ENCODE measurements around the gene TRIM45. TPM values are rescaled to one million over a fixed set of nuclear protein-coding genes. Genes with fewer than 3 reads are reported as not detected.
"Not testable (repeated sequence)": the region's sequence is repeated elsewhere in the genome, so short reads cannot be mapped to it uniquely, and the experiment has no call there.

Gene TRIM45, protein sequence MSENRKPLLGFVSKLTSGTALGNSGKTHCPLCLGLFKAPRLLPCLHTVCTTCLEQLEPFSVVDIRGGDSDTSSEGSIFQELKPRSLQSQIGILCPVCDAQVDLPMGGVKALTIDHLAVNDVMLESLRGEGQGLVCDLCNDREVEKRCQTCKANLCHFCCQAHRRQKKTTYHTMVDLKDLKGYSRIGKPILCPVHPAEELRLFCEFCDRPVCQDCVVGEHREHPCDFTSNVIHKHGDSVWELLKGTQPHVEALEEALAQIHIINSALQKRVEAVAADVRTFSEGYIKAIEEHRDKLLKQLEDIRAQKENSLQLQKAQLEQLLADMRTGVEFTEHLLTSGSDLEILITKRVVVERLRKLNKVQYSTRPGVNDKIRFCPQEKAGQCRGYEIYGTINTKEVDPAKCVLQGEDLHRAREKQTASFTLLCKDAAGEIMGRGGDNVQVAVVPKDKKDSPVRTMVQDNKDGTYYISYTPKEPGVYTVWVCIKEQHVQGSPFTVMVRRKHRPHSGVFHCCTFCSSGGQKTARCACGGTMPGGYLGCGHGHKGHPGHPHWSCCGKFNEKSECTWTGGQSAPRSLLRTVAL
- total RNA-seq (2014; rRNA removed; shearing (Covaris generic)): 1.6 and 2.3 TPM in 2 replicates

GRCh38 chr1:117121589-117122329 lies at the start of gene TRIM45:
TRIM45 (minus strand) TSS chr1:117121749; CDS start chr1:117121201, 548 bp downstream.
- H3K27me3 ChIP-seq (replicated peaks): no peaks in the 10 kb centered on the region
- H3K4me1 ChIP-seq (replicated peaks): peaks cover 10% of the 10 kb centered on the region
- peak within 1 kb of the TSS; percentile 59 for H3K4me3 ChIP-seq
- no peaks in the 10 kb centered on the region for H3K9me3 ChIP-seq (replicated peaks)
- H3K27ac ChIP-seq: peak within 1 kb of the TSS; percentile 89
- H3K36me3 ChIP-seq: no peaks in the 10 kb centered on the region
- peak; percentile 96 to 99 for DNase-seq (ENCODE audit: low read depth in 1 of 2, low spot score in 2 of 2)

- Histone ChIP-seq H3K4me3 (no peak overlapping the region), H3K27ac (no peak overlapping the region), H3K9me3 (replicated peaks) (no peaks in the 10 kb centered on the region), H3K4me1 (replicated peaks) (no peaks in the 10 kb centered on the region; the same call in 1 of the 2 replicates), H3K27me3 (replicated peaks) (0 out of 2 replicates have a peak, but pooled peaks cover 3% of the 10 kb centered on the region), H3K36me3 (no peaks in the 10 kb centered on the region)
- no peak for DNase-seq (ENCODE audit: low read depth in 1 of 2, low spot score in 2 of 2)
Observed at GRCh38 chr1:117169871-117170596, 48.5 kb upstream of the TRIM45 start.

- no peaks in the 10 kb centered on the region; the same call in 1 of the 2 replicates for H3K4me1 ChIP-seq (replicated peaks)
- no peak overlapping the region for H3K4me3 ChIP-seq
- DNase-seq (ENCODE audit: low read depth in 1 of 2, low spot score in 2 of 2): no peak
Observed at GRCh38 chr1:117167402-117167801, 45.9 kb upstream of the TRIM45 start.

GRCh38 chr1:117166076-117166475 lies 44.5 kb upstream of the TRIM45 start:
- Histone ChIP-seq H3K4me1 (replicated peaks) (no peaks in the 10 kb centered on the region; the same call in 1 of the 2 replicates), H3K36me3 (no peaks in the 10 kb centered on the region)

More at GRCh38 chr1:117167402-117167801, 45.9 kb upstream of the TRIM45 start:
- Histone ChIP-seq H3K9me3 (replicated peaks) (no peaks in the 10 kb centered on the region), H3K36me3 (no peaks in the 10 kb centered on the region), H3K27ac (no peak overlapping the region), H3K27me3 (replicated peaks) (0 out of 2 replicates have a peak, but pooled peaks cover 3% of the 10 kb centered on the region)

GRCh38 chr1:117164209-117164608 lies 42.7 kb upstream of the TRIM45 start:
- Histone ChIP-seq H3K9me3 (replicated peaks) (no peaks in the 10 kb centered on the region), H3K36me3 (no peaks in the 10 kb centered on the region), H3K4me3 (no peak overlapping the region), H3K27ac (no peak overlapping the region), H3K4me1 (replicated peaks) (no peaks in the 10 kb centered on the region; the same call in 1 of the 2 replicates), H3K27me3 (replicated peaks) (peaks cover 3% of the 10 kb centered on the region; the same call in 1 of the 2 replicates)
- DNase-seq (ENCODE audit: low read depth in 1 of 2, low spot score in 2 of 2): no peak

More at GRCh38 chr1:117166076-117166475, 44.5 kb upstream of the TRIM45 start:
- no peak overlapping the region for H3K4me3 ChIP-seq
- peak in 1 of 2 experiments; percentile 38 for DNase-seq (ENCODE audit: low read depth in 1 of 2, low spot score in 2 of 2)
- H3K27me3 ChIP-seq (replicated peaks): peaks cover 3% of the 10 kb centered on the region; the same call in 1 of the 2 replicates
- H3K27ac ChIP-seq: no peak overlapping the region
- no peaks in the 10 kb centered on the region for H3K9me3 ChIP-seq (replicated peaks)

DNA sequence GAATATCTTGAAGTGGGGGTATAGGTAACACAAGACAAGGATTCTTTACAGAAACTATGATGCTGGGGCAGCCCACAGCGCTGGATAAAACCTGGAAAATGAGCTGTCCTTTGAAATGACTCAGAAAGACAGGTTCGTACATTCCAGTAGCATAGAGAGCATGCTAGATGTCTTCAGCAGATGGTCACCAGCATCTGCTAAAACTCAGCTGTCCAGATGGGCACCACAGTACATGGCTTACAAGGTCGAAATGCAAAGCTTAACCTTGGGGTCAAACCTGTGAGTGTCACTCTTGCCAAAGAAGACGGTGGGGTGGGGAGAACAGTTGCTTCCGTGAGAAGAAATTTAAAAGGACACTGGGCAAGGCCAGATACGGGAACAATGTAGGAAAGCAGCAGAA lies 41.3 kb upstream of the TRIM45 start:
- Histone ChIP-seq H3K27me3 (replicated peaks) (peaks cover 3% of the 10 kb centered on the region; the same call in 1 of the 2 replicates), H3K9me3 (replicated peaks) (no peaks in the 10 kb centered on the region), H3K4me3 (no peak overlapping the region), H3K4me1 (replicated peaks) (no peaks in the 10 kb centered on the region; the same call in 1 of the 2 replicates), H3K36me3 (no peaks in the 10 kb centered on the region), H3K27ac (no peak overlapping the region)
- no peak for DNase-seq (ENCODE audit: low read depth in 1 of 2, low spot score in 2 of 2)

- H3K4me1 ChIP-seq (replicated peaks): no peaks in the 10 kb centered on the region; the same call in 1 of the 2 replicates
- no peaks in the 10 kb centered on the region; the same call in 1 of the 2 replicates for H3K27me3 ChIP-seq (replicated peaks)
- no peak overlapping the region for H3K4me3 ChIP-seq
- no peak for DNase-seq (ENCODE audit: low read depth in 1 of 2, low spot score in 2 of 2)
- no peak overlapping the region for H3K27ac ChIP-seq
- no peaks in the 10 kb centered on the region for H3K9me3 ChIP-seq (replicated peaks)
- H3K36me3 ChIP-seq: no peaks in the 10 kb centered on the region
Observed at GRCh38 chr1:117161887-117162286, 40.3 kb upstream of the TRIM45 start.

GRCh38 chr1:117151305-117151704 lies 29.8 kb upstream of the TRIM45 start:
- peaks cover 20% of the 10 kb centered on the region for H3K4me1 ChIP-seq (replicated peaks)
- H3K27me3 ChIP-seq (replicated peaks); H3K36me3 ChIP-seq; DNase-seq (ENCODE audit: low read depth in 1 of 2, low spot score in 2 of 2); H3K9me3 ChIP-seq (replicated peaks); H3K27ac ChIP-seq; H3K4me3 ChIP-seq: not testable (repeated sequence)

GRCh38 chr1:117150316-117150715 lies 28.8 kb upstream of the TRIM45 start:
- Histone ChIP-seq H3K27ac (no peak overlapping the region), H3K4me1 (replicated peaks) (peaks cover 24% of the 10 kb centered on the region), H3K9me3 (replicated peaks) (no peaks in the 10 kb centered on the region), H3K36me3 (no peaks in the 10 kb centered on the region), H3K4me3 (no peak overlapping the region), H3K27me3 (replicated peaks) (no peaks in the 10 kb centered on the region)
- DNase-seq (ENCODE audit: low read depth in 1 of 2, low spot score in 2 of 2): no peak

DNA sequence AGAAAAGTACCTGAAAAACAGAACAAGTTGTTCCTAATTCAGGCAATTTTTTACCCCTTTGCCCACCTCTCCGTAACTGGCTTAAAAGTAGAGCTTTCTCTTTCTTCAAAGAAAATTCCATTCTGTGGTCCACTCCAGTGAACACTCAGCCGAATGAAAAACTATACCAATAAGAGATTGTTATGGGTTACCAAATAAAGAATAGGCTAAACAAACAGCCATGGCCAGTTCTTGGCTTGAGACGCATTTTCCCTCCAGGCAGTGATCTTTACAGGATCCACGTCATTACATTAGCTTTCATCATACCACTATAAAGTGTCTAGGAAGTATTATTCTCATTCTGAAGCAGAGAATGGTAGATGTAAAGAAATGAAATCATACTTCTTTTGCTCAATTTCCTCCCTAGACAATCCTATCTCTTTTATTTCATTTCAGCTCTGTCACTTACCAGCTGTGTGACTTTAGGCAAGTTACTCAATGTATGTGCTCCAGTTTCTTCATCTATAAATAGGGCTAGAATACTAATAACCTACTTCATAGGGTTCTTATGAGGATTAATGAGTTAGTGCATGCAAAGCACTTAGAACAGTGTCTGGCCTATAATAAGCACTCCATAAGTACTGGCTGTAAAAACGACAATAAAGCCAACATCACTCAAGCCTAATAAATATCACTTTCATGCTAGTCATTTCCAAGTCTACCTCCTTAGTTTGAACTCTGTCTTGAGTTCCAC lies 26.5 kb upstream of the TRIM45 start:
- Histone ChIP-seq H3K4me3 (no peak overlapping the region), H3K4me1 (replicated peaks) (peaks cover 24% of the 10 kb centered on the region), H3K27ac (peak overlapping the region; percentile 82), H3K27me3 (replicated peaks) (no peaks in the 10 kb centered on the region), H3K9me3 (replicated peaks) (no peaks in the 10 kb centered on the region), H3K36me3 (no peaks in the 10 kb centered on the region)
- peak in 1 of 2 experiments; percentile 39 for DNase-seq (ENCODE audit: low read depth in 1 of 2, low spot score in 2 of 2)

DNA sequence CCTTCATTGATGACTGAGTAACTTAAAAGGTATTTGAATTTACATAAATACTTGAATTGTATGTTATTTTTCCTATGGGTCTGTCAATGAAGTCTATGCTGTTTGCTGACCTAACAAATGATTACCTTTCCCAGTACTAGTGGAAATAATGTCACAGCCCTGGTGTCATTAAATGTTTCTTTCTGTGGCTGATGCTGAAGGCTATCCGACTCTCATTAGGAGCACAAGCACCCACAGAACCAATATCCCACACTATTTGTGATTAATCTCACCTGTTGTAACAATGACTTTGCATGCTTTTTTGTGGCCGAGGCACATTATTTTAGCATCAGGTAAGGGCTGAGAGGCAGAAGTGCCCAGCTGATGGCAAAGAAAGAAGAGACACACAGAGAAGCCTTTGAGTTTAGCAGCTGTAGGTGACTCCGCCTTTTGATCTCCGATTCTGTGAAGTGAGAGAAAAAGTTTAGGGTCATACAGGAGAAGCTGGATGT lies 25.8 kb upstream of the TRIM45 start:
- Histone ChIP-seq H3K4me1 (replicated peaks) (peaks cover 27% of the 10 kb centered on the region), H3K27me3 (replicated peaks) (no peaks in the 10 kb centered on the region), H3K4me3 (no peak overlapping the region), H3K36me3 (no peaks in the 10 kb centered on the region), H3K27ac (peak overlapping the region; percentile 82), H3K9me3 (replicated peaks) (no peaks in the 10 kb centered on the region)
- peak in 1 of 2 experiments; percentile 29 for DNase-seq (ENCODE audit: low read depth in 1 of 2, low spot score in 2 of 2)

DNA sequence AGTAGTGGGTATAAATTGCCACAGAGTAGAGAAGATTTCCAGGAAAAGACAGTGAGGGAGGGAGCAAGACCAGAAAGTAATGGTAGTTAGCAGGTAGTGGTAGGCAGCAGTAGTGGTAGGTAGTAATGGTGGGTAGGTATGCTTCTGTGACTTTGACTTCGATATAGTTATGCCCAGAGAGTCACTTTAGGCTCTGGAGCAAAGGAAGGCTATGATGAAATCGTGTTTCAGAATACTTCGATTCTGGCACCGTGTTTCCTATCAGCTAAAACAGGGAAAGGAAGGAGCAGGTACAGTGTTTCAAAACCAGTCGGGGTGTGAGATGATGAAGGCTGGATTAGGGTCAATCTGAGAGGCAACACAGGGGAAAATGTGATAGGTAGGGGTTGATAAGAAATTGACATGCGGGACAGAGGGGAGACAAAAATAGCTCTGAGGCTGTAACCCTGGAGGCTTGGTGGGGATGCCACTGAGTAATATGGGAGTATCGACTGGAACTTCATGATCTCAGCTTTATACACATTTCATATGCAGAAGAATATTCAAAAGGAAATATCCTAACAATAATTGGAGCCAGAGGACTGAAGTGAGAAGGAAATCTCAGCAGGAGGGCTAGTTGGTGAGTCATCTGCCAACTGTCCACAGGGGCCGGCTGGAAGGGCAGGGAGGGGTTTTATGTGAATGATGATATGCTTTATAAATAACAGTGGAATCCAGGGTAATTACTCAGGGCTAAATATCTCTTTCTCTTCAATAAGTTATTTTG lies 25.2 kb upstream of the TRIM45 start:
- H3K27ac ChIP-seq: peak overlapping the region; percentile 82
- no peaks in the 10 kb centered on the region for H3K9me3 ChIP-seq (replicated peaks)
- H3K27me3 ChIP-seq (replicated peaks): no peaks in the 10 kb centered on the region
- DNase-seq (ENCODE audit: low read depth in 1 of 2, low spot score in 2 of 2): peak; percentile 82 to 83
- no peak overlapping the region for H3K4me3 ChIP-seq
- no peaks in the 10 kb centered on the region for H3K36me3 ChIP-seq
- peaks cover 29% of the 10 kb centered on the region for H3K4me1 ChIP-seq (replicated peaks)
